Measurements from ENCODE around the gene JAK1.

DNA sequence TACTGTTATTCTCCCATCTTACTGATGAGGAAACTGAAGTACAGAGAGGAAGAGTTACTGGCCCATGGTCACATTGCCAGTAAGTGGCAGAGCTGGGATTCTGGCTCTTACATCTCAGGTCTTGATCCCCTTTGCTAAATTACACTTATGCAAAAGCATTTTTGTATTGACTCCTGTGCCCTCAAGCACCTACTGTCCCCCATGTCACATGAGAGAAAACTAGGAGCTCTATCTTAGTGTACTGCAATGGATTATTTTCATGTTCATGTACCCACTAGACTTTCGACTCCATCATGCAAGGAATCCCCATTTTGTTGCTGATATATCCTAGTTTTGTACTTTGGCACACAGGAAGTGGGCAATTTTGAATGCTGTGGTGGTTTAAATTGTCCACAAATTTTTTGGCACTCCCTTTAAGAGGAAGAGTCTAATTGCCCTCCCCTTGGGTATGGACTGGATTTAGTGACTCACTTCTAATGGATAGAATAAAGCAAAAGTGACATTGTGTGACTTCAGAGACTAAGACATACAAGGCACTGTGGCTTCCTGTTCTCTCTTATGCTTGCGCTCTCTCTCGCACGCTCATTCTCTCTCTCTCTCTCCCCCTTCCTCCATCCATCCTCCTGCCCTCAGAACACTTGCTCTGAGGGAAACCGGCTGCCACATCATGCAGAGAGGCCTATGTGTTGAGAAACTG lies 43.5 kb upstream of the JAK1 start:
- TF ChIP-seq POLR2A (IDR thresholded peaks at IDR 0.05; ENCODE audit: low read length) (no peak), GATA1 (IDR thresholded peaks at IDR 0.05; ENCODE audit: low read depth, low read length) (no peak)
